ENCODE results near the gene PLS3. TPM values are rescaled to one million over a fixed set of nuclear protein-coding genes. Genes with fewer than 3 reads are reported as not detected.
A peak's percentile ranks its signal among the peaks of the same experiment; 100 is the strongest.

The PLS3 gene, protein sequence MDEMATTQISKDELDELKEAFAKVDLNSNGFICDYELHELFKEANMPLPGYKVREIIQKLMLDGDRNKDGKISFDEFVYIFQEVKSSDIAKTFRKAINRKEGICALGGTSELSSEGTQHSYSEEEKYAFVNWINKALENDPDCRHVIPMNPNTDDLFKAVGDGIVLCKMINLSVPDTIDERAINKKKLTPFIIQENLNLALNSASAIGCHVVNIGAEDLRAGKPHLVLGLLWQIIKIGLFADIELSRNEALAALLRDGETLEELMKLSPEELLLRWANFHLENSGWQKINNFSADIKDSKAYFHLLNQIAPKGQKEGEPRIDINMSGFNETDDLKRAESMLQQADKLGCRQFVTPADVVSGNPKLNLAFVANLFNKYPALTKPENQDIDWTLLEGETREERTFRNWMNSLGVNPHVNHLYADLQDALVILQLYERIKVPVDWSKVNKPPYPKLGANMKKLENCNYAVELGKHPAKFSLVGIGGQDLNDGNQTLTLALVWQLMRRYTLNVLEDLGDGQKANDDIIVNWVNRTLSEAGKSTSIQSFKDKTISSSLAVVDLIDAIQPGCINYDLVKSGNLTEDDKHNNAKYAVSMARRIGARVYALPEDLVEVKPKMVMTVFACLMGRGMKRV
- total RNA-seq: 417 to 443 TPM (median 428 TPM) in 3 replicates

DNA sequence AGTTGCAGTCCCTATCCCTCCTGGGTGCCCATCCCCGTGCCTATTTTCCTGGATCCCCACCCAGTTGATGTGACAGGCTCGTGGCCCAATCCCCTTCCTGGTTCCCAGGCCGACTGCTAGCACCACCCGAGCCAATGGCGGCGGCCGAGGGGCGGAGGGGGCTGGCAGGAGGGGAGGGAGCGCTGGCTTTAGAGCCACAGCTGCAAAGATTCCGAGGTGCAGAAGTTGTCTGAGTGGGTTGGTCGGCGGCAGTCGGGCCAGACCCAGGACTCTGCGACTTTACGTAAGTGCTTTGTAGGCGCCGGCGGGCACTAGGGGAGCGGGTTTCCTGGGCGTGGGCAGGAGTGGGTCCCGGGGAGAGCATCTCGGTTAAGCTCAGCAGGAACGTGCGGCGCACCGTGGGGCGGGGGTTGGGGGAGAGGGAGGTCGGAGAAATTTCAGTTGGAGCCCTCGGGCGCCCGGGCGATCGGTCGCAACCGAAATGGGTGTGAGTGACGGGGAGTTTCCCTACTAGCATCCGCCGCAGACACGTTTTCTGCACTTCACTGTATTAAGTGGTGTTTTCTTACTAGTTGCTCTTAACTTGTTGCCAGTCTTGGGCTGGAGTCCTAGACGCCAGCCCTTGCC is at the start of gene PLS3:
Gene PLS3, plus strand, starts transcription at position 197 of the 627 bp plus-strand sequence. CDS start 49,077 bp downstream, outside the sequence.
- Mint-ChIP-seq H3K36me3 (peaks cover 3% of the 10 kb centered on the region), H3K4me3 (peak within 1 kb of the TSS; percentile 99), H3K9me3 (no peaks in the 10 kb centered on the region), H3K27me3 (ENCODE audit: low read depth) (no peaks in the 10 kb centered on the region), H3K27ac (peak within 1 kb of the TSS; percentile 100), H3K4me1 (peaks cover 51% of the 10 kb centered on the region)
- TF ChIP-seq, protein P1, sequence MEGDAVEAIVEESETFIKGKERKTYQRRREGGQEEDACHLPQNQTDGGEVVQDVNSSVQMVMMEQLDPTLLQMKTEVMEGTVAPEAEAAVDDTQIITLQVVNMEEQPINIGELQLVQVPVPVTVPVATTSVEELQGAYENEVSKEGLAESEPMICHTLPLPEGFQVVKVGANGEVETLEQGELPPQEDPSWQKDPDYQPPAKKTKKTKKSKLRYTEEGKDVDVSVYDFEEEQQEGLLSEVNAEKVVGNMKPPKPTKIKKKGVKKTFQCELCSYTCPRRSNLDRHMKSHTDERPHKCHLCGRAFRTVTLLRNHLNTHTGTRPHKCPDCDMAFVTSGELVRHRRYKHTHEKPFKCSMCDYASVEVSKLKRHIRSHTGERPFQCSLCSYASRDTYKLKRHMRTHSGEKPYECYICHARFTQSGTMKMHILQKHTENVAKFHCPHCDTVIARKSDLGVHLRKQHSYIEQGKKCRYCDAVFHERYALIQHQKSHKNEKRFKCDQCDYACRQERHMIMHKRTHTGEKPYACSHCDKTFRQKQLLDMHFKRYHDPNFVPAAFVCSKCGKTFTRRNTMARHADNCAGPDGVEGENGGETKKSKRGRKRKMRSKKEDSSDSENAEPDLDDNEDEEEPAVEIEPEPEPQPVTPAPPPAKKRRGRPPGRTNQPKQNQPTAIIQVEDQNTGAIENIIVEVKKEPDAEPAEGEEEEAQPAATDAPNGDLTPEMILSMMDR (IDR thresholded peaks at IDR 0.05; ENCODE audit: unreplicated experiment): no peak
- DNase-seq (ENCODE audit: low spot score in 2 of 2, unreplicated experiment in 2 of 2): peak; percentile 77 to 86

DNA sequence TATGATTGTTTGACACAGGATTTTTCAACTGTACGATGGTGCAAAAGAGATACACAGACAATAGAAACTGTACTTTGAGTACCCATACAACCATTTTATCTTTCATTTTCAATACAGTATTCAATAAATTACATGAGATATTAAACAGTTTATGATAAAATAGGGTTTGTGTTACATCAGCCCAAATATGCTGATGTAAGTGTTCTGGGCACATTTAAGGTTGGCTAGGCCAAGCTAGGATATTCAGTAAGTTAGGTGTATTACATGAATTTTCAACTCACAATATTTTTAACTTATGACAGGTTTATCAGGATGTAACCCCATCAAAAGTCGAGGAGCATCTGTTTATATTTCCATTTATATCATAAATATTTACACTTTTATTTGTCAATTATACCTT is 42.9 kb upstream of the PLS3 start:
- H3K27me3 Mint-ChIP-seq (ENCODE audit: low read depth): no peaks in the 10 kb centered on the region
- no peak for DNase-seq (ENCODE audit: low spot score in 2 of 2, unreplicated experiment in 2 of 2)
- no peaks in the 10 kb centered on the region for H3K36me3 Mint-ChIP-seq
- H3K9me3 Mint-ChIP-seq: peaks cover 3% of the 10 kb centered on the region
- no peak overlapping the region for H3K4me3 Mint-ChIP-seq
- H3K27ac Mint-ChIP-seq: no peak overlapping the region
- TF ChIP-seq, protein P1 (IDR thresholded peaks at IDR 0.05; ENCODE audit: unreplicated experiment): no peak
- H3K4me1 Mint-ChIP-seq: no peaks in the 10 kb centered on the region

DNA sequence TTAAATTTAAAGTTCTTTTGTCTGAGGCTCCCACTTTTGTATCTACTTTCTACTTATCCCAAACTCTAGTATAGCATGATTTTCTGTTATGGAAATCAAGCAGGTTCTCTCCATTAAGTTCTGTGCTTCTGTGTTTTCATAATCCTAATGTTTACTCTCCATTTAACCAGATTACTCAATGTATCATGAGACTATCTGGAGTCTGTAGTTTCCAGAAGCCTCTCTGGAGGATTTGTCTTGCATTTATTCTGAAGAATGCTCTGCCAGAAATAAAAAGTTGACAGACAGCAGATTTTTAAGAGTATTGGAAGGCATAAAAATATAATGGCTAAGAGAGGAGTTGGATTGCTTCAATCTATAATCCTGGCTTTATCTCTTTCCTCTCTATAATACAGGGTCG is 39.2 kb upstream of the PLS3 start:
- TF ChIP-seq, protein P1 (IDR thresholded peaks at IDR 0.05; ENCODE audit: unreplicated experiment): no peak
- H3K27ac Mint-ChIP-seq: no peak overlapping the region

DNA sequence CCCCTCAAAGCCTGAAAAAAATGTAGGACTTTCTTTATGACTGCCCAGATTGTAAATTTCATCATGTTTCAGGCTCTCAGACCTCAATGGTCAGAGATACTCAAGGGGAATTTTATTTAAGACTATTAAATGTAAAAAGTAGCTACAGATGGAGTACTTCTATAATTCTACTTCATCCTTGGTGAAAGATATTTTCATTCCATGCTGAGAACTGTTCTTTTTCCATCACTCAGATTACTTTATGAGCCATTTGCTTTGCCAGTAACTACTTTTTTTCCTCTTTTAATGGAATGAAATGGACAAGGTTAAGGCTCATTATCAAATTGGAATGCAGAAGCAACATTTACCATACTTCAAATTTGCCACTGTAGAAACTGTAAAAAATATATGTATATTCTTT is 38.0 kb upstream of the PLS3 start:
- Mint-ChIP-seq H3K4me1 (peaks cover under 1% of the 10 kb centered on the region), H3K4me3 (no peak overlapping the region), H3K9me3 (no peaks in the 10 kb centered on the region), H3K27ac (no peak overlapping the region), H3K36me3 (no peaks in the 10 kb centered on the region), H3K27me3 (ENCODE audit: low read depth) (no peaks in the 10 kb centered on the region)
- no peak for DNase-seq (ENCODE audit: low spot score in 2 of 2, unreplicated experiment in 2 of 2)
- TF ChIP-seq, protein P1 (IDR thresholded peaks at IDR 0.05; ENCODE audit: unreplicated experiment): no peak

More for the DNA sequence above, 39.2 kb upstream of the PLS3 start:
- H3K4me1 Mint-ChIP-seq: no peaks in the 10 kb centered on the region
- no peaks in the 10 kb centered on the region for H3K27me3 Mint-ChIP-seq (ENCODE audit: low read depth)
- no peaks in the 10 kb centered on the region for H3K9me3 Mint-ChIP-seq
- no peak overlapping the region for H3K4me3 Mint-ChIP-seq
- DNase-seq (ENCODE audit: low spot score in 2 of 2, unreplicated experiment in 2 of 2): no peak
- no peaks in the 10 kb centered on the region for H3K36me3 Mint-ChIP-seq

DNA sequence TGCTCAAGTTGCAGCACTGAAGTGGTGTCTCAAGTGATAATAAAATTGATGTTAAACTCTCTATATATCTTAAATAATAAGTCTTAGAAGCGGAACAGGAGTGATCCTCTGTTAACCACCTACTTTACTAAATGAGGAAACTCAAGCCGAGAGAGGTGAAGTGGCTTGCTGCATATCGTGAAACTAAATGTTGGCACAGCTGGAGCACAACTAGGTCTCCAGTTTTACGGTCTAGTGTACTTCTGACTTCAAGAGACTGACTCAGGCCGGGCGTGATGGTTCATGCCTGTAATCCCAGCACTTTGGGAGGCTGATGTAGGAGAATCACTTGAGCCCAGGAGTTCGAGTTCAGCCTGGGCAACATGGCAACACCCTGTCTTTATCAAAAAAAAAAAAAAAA is 35.5 kb upstream of the PLS3 start:
- H3K36me3 Mint-ChIP-seq: no peaks in the 10 kb centered on the region
- H3K27ac Mint-ChIP-seq: no peak overlapping the region
- no peaks in the 10 kb centered on the region for H3K27me3 Mint-ChIP-seq (ENCODE audit: low read depth)
- TF ChIP-seq, protein P1 (IDR thresholded peaks at IDR 0.05; ENCODE audit: unreplicated experiment): no peak
- H3K4me3 Mint-ChIP-seq: no peak overlapping the region
- H3K4me1 Mint-ChIP-seq: peaks cover 2% of the 10 kb centered on the region
- DNase-seq (ENCODE audit: low spot score in 2 of 2, unreplicated experiment in 2 of 2): no peak
- no peaks in the 10 kb centered on the region for H3K9me3 Mint-ChIP-seq

Measured in mesothelial cell of epicardium (in vitro differentiated cells).